OCI-LY3 (cell line): ENCODE results near the gene PRKCQ.
"Not testable (repeated sequence)": the region's sequence is repeated elsewhere in the genome, so short reads cannot be mapped to it uniquely, and the experiment has no call there.

Source experiments
- H2AFZ ChIP-seq: fragments of 200-600, 300-600 bp; shearing (Covaris generic); 2 replicates; pipeline ENCODE4 v1.6.0; 2014; ENCODE audit warnings: antibody characterized with exemption, low read depth, low read length
- H3K27ac ChIP-seq: fragments of 200-600, 300-600 bp; sonication (generic); 2 replicates; pipeline ENCODE4 v1.5.1; 2014; ENCODE audit warnings: mild to moderate bottlenecking, low read length, moderate library complexity, mixed read lengths
- H3K27me3 ChIP-seq: fragments of 200-600, 300-600 bp; sonication (generic); 2 replicates; pipeline ENCODE4 v1.6.1; 2014; ENCODE audit warnings: low read depth, low read length, mixed read lengths
- H3K36me3 ChIP-seq: fragments of 200-600, 300-600 bp; sonication (generic); replicated peaks from 2 replicates; pipeline ENCODE3; 2014; ENCODE audit warnings: low read depth, low read length, mixed read lengths
- H3K4me1 ChIP-seq: fragments of 300-600, 200-600 bp; sonication (generic); 2 replicates; pipeline ENCODE4 v1.6.1; 2014; ENCODE audit warnings: low read length, mixed read lengths
- H3K4me2 ChIP-seq: fragments of 200-600, 300-600 bp; sonication (generic); 2 replicates; pipeline ENCODE4 v1.6.1; 2014; ENCODE audit warnings: low read length, mixed read lengths
- H3K4me3 ChIP-seq: fragments of 300-600, 200-600 bp; sonication (generic); 2 replicates; pipeline ENCODE4 v1.5.1; 2014; ENCODE audit warnings: antibody characterized with exemption, mild to moderate bottlenecking, low read length, moderate library complexity
- H3K79me2 ChIP-seq: fragments of 300-600, 200-600 bp; shearing (Covaris generic); 2 replicates; pipeline ENCODE4 v1.6.1; 2014; ENCODE audit warnings: mild to moderate bottlenecking, low read length, mixed read lengths
- H3K9ac ChIP-seq: fragments of 300-600, 200-600 bp; shearing (Covaris generic); 2 replicates; pipeline ENCODE4 v1.6.0; 2014; ENCODE audit warnings: mild to moderate bottlenecking, low read length, moderate library complexity
- H3K9me3 ChIP-seq: fragments of 200-600, 300-600 bp; shearing (Covaris generic); 2 replicates; pipeline ENCODE4 v1.6.1; 2014; ENCODE audit warnings: low read length, mixed read lengths; ENCODE audit not compliant: insufficient read depth
- H4K20me1 ChIP-seq: fragments of 200-600, 300-600 bp; sonication (generic); 2 replicates; pipeline ENCODE4 v1.6.1; 2016; ENCODE audit warnings: low read length, mixed read lengths; ENCODE audit not compliant: insufficient read depth
- CTCF ChIP-seq: fragments of 200-600, 300-600 bp; sonication (generic); IDR thresholded peaks from 2 replicates; pipeline ENCODE4 v1.5.1; 2014; ENCODE audit warnings: antibody characterized with exemption, low read length, low read depth
- EZH2phosphoT487 ChIP-seq: fragments of 200-600 bp; shearing (Covaris generic); IDR thresholded peaks from 2 replicates; pipeline ENCODE4 v1.6.1; 2018; ENCODE audit warnings: antibody characterized with exemption, mixed run types, low read depth

PRKCQ gene

GRCh38 chr10:6588845-6589244, 8.8 kb upstream of the PRKCQ start:
- Histone ChIP-seq H3K79me2 (no peaks in the 10 kb centered on the region), H3K9ac (no peak overlapping the region), H3K9me3 (no peaks in the 10 kb centered on the region), H3K4me1 (no peaks in the 10 kb centered on the region), H4K20me1 (no peaks in the 10 kb centered on the region), H3K27me3 (no peaks in the 10 kb centered on the region), H3K36me3 (no peaks in the 10 kb centered on the region), H3K27ac (no peak overlapping the region), H3K4me3 (no peak overlapping the region), H3K4me2 (no peak overlapping the region), H2AFZ (no peak overlapping the region)
- TF ChIP-seq CTCF (no peak), EZH2phosphoT487 (no peak)

- TF ChIP-seq EZH2phosphoT487 (no peak), CTCF (no peak)
- no peak overlapping the region for H3K4me2 ChIP-seq
- H3K79me2 ChIP-seq = no peaks in the 10 kb centered on the region
- no peaks in the 10 kb centered on the region for H3K36me3 ChIP-seq
- H3K9me3 ChIP-seq = no peaks in the 10 kb centered on the region
- no peak overlapping the region for H2AFZ ChIP-seq
- H3K4me3 ChIP-seq = no peak overlapping the region
- no peak overlapping the region for H3K9ac ChIP-seq
- H4K20me1 ChIP-seq = no peaks in the 10 kb centered on the region
- no peaks in the 10 kb centered on the region for H3K4me1 ChIP-seq
- no peak overlapping the region for H3K27ac ChIP-seq
- no peaks in the 10 kb centered on the region for H3K27me3 ChIP-seq
Observed at GRCh38 chr10:6588082-6588481, 8.0 kb upstream of the PRKCQ start.

- Histone ChIP-seq H3K4me3 (no peak overlapping the region), H2AFZ (no peak overlapping the region), H3K36me3 (no peaks in the 10 kb centered on the region), H4K20me1 (no peaks in the 10 kb centered on the region), H3K9me3 (no peaks in the 10 kb centered on the region), H3K27me3 (no peaks in the 10 kb centered on the region), H3K79me2 (no peaks in the 10 kb centered on the region), H3K4me2 (no peak overlapping the region), H3K27ac (no peak overlapping the region), H3K4me1 (no peaks in the 10 kb centered on the region), H3K9ac (no peak overlapping the region)
- TF ChIP-seq CTCF (no peak), EZH2phosphoT487 (no peak)
Observed at GRCh38 chr10:6586501-6586900, 6.4 kb upstream of the PRKCQ start.

- Histone ChIP-seq H3K79me2 (no peaks in the 10 kb centered on the region), H3K27ac (no peak overlapping the region), H2AFZ (no peak overlapping the region), H4K20me1 (no peaks in the 10 kb centered on the region), H3K4me2 (no peak overlapping the region), H3K4me1 (no peaks in the 10 kb centered on the region), H3K36me3 (no peaks in the 10 kb centered on the region), H3K4me3 (no peak overlapping the region), H3K9me3 (no peaks in the 10 kb centered on the region), H3K9ac (no peak overlapping the region), H3K27me3 (peaks cover 10% of the 10 kb centered on the region)
- TF ChIP-seq EZH2phosphoT487 = no peak
- TF ChIP-seq CTCF = no peak
Observed at GRCh38 chr10:6583447-6583846, 3.4 kb upstream of the PRKCQ start.

- H3K27ac ChIP-seq, H3K36me3 ChIP-seq, H3K9ac ChIP-seq: not testable (repeated sequence)
Observed at GRCh38 chr10:6582913-6583312, 2.8 kb upstream of the PRKCQ start.

More at GRCh38 chr10:6582913-6583312, 2.8 kb upstream of the PRKCQ start:
- not testable (repeated sequence) for H3K9me3 ChIP-seq, H3K79me2 ChIP-seq, H3K4me3 ChIP-seq, H3K4me2 ChIP-seq, H2AFZ ChIP-seq, H3K4me1 ChIP-seq, H4K20me1 ChIP-seq
- peaks cover 15% of the 10 kb centered on the region for H3K27me3 ChIP-seq
